ENCODE results near the gene SOX6. TPM values are rescaled to one million over a fixed set of nuclear protein-coding genes. Genes with fewer than 3 reads are reported as not detected.

Gene SOX6
- total and polyA plus RNA-seq, 2 experiments from 2014 or later, result 0.03 to 0.66 TPM

- TF ChIP-seq ZNF462 (CRISPR knock-in tag; IDR thresholded peaks at IDR 0.05), result no peak
Measured at GRCh38 chr11:15989685-15990084, 366.7 kb downstream of the SOX6 start (continued).

DNA sequence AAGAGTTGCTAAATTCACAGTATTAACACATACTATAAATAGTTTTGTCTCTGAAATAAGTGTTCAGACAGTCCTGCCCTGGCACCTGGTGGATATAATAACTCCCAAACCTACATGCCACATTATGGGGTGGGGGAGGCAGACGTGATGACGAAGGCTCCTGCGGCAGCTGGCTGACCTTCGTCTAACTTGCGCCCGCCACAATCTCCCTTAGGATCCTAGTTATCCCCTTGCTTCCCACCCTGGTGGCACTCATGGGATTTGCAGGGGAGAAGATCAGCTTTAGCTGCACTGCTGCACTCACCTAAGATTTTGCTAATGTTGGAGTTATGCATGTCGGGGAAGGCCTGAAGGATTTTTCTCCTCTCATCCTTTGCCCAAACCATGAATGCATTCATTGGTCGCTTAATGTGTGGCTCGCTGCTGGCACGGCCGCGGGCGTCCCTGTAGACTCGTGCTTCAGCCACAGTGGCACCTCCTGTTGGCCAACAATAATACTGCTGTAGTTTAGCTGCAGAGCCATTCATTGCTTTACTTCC is 367.6 kb downstream of the SOX6 start:
- Histone ChIP-seq H4K20me1 (replicated peaks; ENCODE audit: insufficient read depth) (peaks cover 3% of the 10 kb centered on the region; the same call in 1 of the 2 replicates), H2AFZ (no peak overlapping the region), H3K9me2 (ENCODE audit: insufficient read depth) (no peaks in the 10 kb centered on the region), H3K4me3 (peak overlapping the region; percentile 40; the same call in 1 of the 2 replicates), H3K4me1 (ENCODE audit: insufficient read depth) (no peaks in the 10 kb centered on the region), H3K27me3 (ENCODE audit: insufficient read depth) (peaks cover 83% of the 10 kb centered on the region), H3K27ac (ENCODE audit: low read depth) (no peak overlapping the region), H3F3A (replicated peaks; ENCODE audit: low read depth) (no peaks in the 10 kb centered on the region), H3K36me3 (ENCODE audit: insufficient read depth) (no peaks in the 10 kb centered on the region), H3K4me2 (peak overlapping the region; percentile 73; the same call in 1 of the 2 replicates), H3K79me2 (replicated peaks; ENCODE audit: insufficient read depth) (no peaks in the 10 kb centered on the region)
- peak; percentile 85 for DNase-seq (ENCODE audit: low spot score)
- peaks cover 13% of the 10 kb centered on the region for H3K4me1 Mint-ChIP-seq
- H3K27me3 Mint-ChIP-seq (ENCODE audit: insufficient read depth, low read depth, poor library complexity), result peaks cover 53% of the 10 kb centered on the region
- H3K4me3 Mint-ChIP-seq, result peak overlapping the region; percentile 59; the same call in 2 of the 3 replicates
- ATAC-seq, result peak; percentile 94
- no peaks in the 10 kb centered on the region for H3K36me3 Mint-ChIP-seq (ENCODE audit: low read depth)
- no peaks in the 10 kb centered on the region for H3K9me3 Mint-ChIP-seq
- no peak overlapping the region for H3K27ac Mint-ChIP-seq
- TF ChIP-seq ETS1 (IDR thresholded peaks at IDR 0.05) (no peak), CTCF (conservative IDR thresholded peaks at IDR 0.05; ENCODE audit: low read depth in 2 of 2) (peak; percentile 72 to 95), JUNB (IDR thresholded peaks at IDR 0.05; ENCODE audit: unreplicated experiment) (no peak), REST (IDR thresholded peaks at IDR 0.05; ENCODE audit: unreplicated experiment) (no peak)

All from GM23338 (cell line).